HepG2 (cell line): Measurements from ENCODE around the gene NTN3. TPM values are rescaled to one million over a fixed set of nuclear protein-coding genes. Genes with fewer than 3 reads are reported as not detected.

Experiments used
- ATAC-seq: fragments of 200-7000 bp; cut with Tn5 transposase; 3 replicates; pipeline ENCODE4 v1.9.1; 2020; ENCODE audit warnings: mild to moderate bottlenecking, moderate library complexity
- BruUV-seq: library from RNA; stranded (reverse); fragments of 400-500 nt; replicated peaks from 2 replicates; lab custom pipeline; 2021; lab: Mats Ljungman, UMichigan
- CTCF ChIA-PET: fragments of 300-600 bp; formaldehyde crosslinking; extraction: SDS; loops from one replicate; lab custom pipeline; 2021; ENCODE audit warnings: low total read pairs, inconsistent platforms, low intra/inter-chr PET ratio; lab: Yijun Ruan, JAX
- POLR2A ChIA-PET: fragments of 350-600 bp; sonication (Branson Sonifier 250); formaldehyde crosslinking; loops from one replicate; lab custom pipeline; 2020; ENCODE audit warnings: antibody characterized with exemption, inconsistent platforms; lab: Yijun Ruan, JAX
- DNase-seq: peaks from one replicate; pipeline ENCODE4 v3.0.0-alpha.2; 2015; ENCODE audit warnings: low spot score
- FAIRE-seq: peaks from 3 replicates; lab custom pipeline; 2011; peaks lifted over from hg19 to GRCh38; lab: Jason Lieb, UNC
- H2AFZ ChIP-seq: one replicate; pipeline ENCODE4 v1.6.1; 2011; ENCODE audit warnings: low read length, inconsistent platforms
- H3K27ac ChIP-seq: fragments of 300-600 bp; 3 replicates; pipeline ENCODE4 v1.8.0; 2011; ENCODE audit warnings: mixed run types, mild to moderate bottlenecking, mixed read lengths, low read length, inconsistent platforms; ENCODE audit not compliant: insufficient read depth; ENCODE audit errors: extremely low read length
- H3K27me3 ChIP-seq, 2 experiments: fragments of 200-600 bp in 1 of 2; 2 replicates in 1 of 2; 3 replicates in 1 of 2; pipeline versions ENCODE4 v1.6.0 to v1.8.0; 2011; ENCODE audit warnings: low read length in 2 of 2, mild to moderate bottlenecking in 2 of 2, moderate library complexity in 2 of 2, inconsistent platforms in 1 of 2; ENCODE audit not compliant: insufficient read depth in 2 of 2, control insufficient read depth in 1 of 2
- H3K36me3 ChIP-seq, 2 experiments: fragments of 200-600 bp in 1 of 2; replicated peaks in 1 of 2; 2 replicates in 1 of 2; 3 replicates in 1 of 2; pipeline versions ENCODE4 v1.5.1 to v1.8.0; 2011; ENCODE audit warnings: low read length in 2 of 2, inconsistent platforms in 1 of 2; ENCODE audit not compliant: insufficient read depth in 2 of 2, control insufficient read depth in 1 of 2
- H3K4me1 ChIP-seq: 2 replicates; pipeline ENCODE4 v1.5.1; 2012; ENCODE audit warnings: low read length, inconsistent platforms; ENCODE audit not compliant: insufficient read depth
- H3K4me2 ChIP-seq: 2 replicates; pipeline ENCODE4 v1.6.0; 2011; ENCODE audit warnings: low read depth, low read length, inconsistent platforms
- H3K4me3 ChIP-seq, 3 experiments: fragments of 200-600 bp in 1 of 3; sonication (generic), shearing (Covaris generic) in 1 of 3; replicated peaks in 1 of 3; 2 replicates each; pipeline ENCODE4 v1.5.1; 2011 to 2016; ENCODE audit warnings: low read length in 3 of 3, inconsistent platforms in 2 of 3, low read depth in 2 of 3, mild to moderate bottlenecking in 2 of 3, control low read depth in 1 of 3, mixed read lengths in 1 of 3; ENCODE audit not compliant: insufficient read depth in 1 of 3
- H3K79me2 ChIP-seq: one replicate; pipeline ENCODE4 v1.6.1; 2011; ENCODE audit warnings: low read length, inconsistent platforms; ENCODE audit not compliant: insufficient read depth
- H3K9ac ChIP-seq: 2 replicates; pipeline ENCODE4 v1.6.0; 2011; ENCODE audit warnings: mild to moderate bottlenecking, low read depth, low read length, inconsistent platforms; ENCODE audit not compliant: insufficient read depth
- H3K9me3 ChIP-seq: 2 replicates; pipeline ENCODE4 v1.5.1; 2012; ENCODE audit warnings: mild to moderate bottlenecking, low read length
- H4K20me1 ChIP-seq: 2 replicates; pipeline ENCODE4 v1.6.0; 2011; ENCODE audit warnings: inconsistent platforms, mild to moderate bottlenecking, low read length, moderate library complexity; ENCODE audit not compliant: insufficient read depth
- ATF1 ChIP-seq: IDR thresholded peaks from 2 replicates; pipeline ENCODE4 v1.6.1; 2016; ENCODE audit warnings: mild to moderate bottlenecking, control low read depth
- DMAP1 ChIP-seq: IDR thresholded peaks from 2 replicates; pipeline ENCODE4 v1.6.1; 2016
- DNMT1 ChIP-seq: sonication (generic); formaldehyde crosslinking; IDR thresholded peaks from 2 replicates; pipeline ENCODE4 v1.5.1; 2020; ENCODE audit warnings: mild to moderate bottlenecking, missing genetic modification reagents
- DPF2 ChIP-seq: sonication (generic); formaldehyde crosslinking; IDR thresholded peaks from 2 replicates; pipeline ENCODE4 v1.4.0; 2020; ENCODE audit warnings: mild to moderate bottlenecking, low read depth, missing genetic modification reagents, borderline replicate concordance
- EEA1 ChIP-seq: sonication (generic); formaldehyde crosslinking; IDR thresholded peaks from 2 replicates; pipeline ENCODE4 v1.5.1; 2020; ENCODE audit warnings: mild to moderate bottlenecking, missing genetic modification reagents, borderline replicate concordance
- MATR3 ChIP-seq: sonication (generic); formaldehyde crosslinking; IDR thresholded peaks from 2 replicates; pipeline ENCODE4 v1.4.0; 2020; ENCODE audit warnings: missing genetic modification reagents
- SOX13 ChIP-seq, 3 experiments: fragments of 450-650 bp in 1 of 3; sonication (generic) in 1 of 3; formaldehyde crosslinking in 1 of 3; IDR thresholded peaks in 2 of 3; conservative IDR thresholded peaks in 1 of 3; 2 replicates each; pipeline versions ENCODE4 v1.5.0 to v1.6.1; 2016 to 2020; ENCODE audit warnings: antibody characterized with exemption in 1 of 3, mild to moderate bottlenecking in 1 of 3, missing compliant biosample characterization in 1 of 3, missing genetic modification reagents in 1 of 3, moderate library complexity in 1 of 3
- ZNF367 ChIP-seq: sonication (generic); formaldehyde crosslinking; IDR thresholded peaks from 2 replicates; pipeline ENCODE4 v1.4.0; 2020; ENCODE audit warnings: missing genetic modification reagents, borderline replicate concordance
- ZNF703 ChIP-seq: sonication (generic); formaldehyde crosslinking; IDR thresholded peaks from 2 replicates; pipeline ENCODE4 v1.5.1; 2020; ENCODE audit warnings: missing genetic modification reagents, mild to moderate bottlenecking, moderate library complexity, borderline replicate concordance
- WGBS: methylation state at CpG from one replicate; pipeline ENCODE4 v1.1.6; 2017; ENCODE audit warnings: low lambda C conversion rate; 5-methylcytosine and 5-hydroxymethylcytosine counted together
- in situ Hi-C: cut with HindIII; loops from 2 replicates; pipeline ENCODE4 v1.10.0; 2017; ENCODE audit warnings: low pct_unique_long_range_greater_than_20kb; ENCODE audit not compliant: extremely low pct_ligation_motif_present
- intact Hi-C: fragments of 100-400 bp; cut with micrococcal nuclease; formaldehyde crosslinking; loops from one replicate; pipeline ENCODE4 v1.10.0; 2022; ENCODE audit not compliant: unreplicated experiment
- polyA plus RNA-seq, 8 experiments: library from polyadenylated mRNA; depleted of rRNA in 3 of 8; stranded (reverse) in 7 of 8; unstranded in 1 of 8; fragments of >200 nt; fragmentation: Illumina TruSeq in 4 of 8; extraction: Trizol in 4 of 8; gene quantifications; 2 replicates each; pipeline versions ENCODE4 v1.2.1 to v1.2.3, GENCODE V29; 2011 to 2016; ENCODE audit warnings: low read depth in 4 of 8, missing spikeins in 1 of 8, mixed read lengths in 1 of 8; ENCODE audit not compliant: insufficient read depth in 1 of 8
- total RNA-seq, 5 experiments: library from RNA; depleted of rRNA; stranded (reverse); fragments of >200 nt; fragmentation: Illumina TruSeq; extraction: Trizol; gene quantifications; 2 replicates each; pipeline ENCODE4 v1.2.3, GENCODE V29; 2016; ENCODE audit warnings: low read depth in 1 of 5
- TF ChIP-seq, protein P1 (sequence below): sonication (generic); formaldehyde crosslinking; IDR thresholded peaks from 2 replicates; pipeline ENCODE4 v1.8.1; 2023; ENCODE audit warnings: mild to moderate bottlenecking, moderate library complexity, missing genetic modification reagents
- TF ChIP-seq, protein P2 (sequence below), 2 experiments: fragments of 450-650 bp in 1 of 2; sonication (generic) in 1 of 2; formaldehyde crosslinking in 1 of 2; IDR thresholded peaks; 2 replicates each; pipeline versions ENCODE4 v1.6.1 to v1.8.0; 2016 to 2022; ENCODE audit warnings: antibody characterized with exemption in 1 of 2, mild to moderate bottlenecking in 1 of 2, missing genetic modification reagents in 1 of 2

Gene NTN3
- total and polyA plus RNA-seq, 2 of the 13 experiments (the other 11 are each of a cell fraction or from before 2014, with no cell fraction given) = 0.09 to 0.20 TPM

DNA sequence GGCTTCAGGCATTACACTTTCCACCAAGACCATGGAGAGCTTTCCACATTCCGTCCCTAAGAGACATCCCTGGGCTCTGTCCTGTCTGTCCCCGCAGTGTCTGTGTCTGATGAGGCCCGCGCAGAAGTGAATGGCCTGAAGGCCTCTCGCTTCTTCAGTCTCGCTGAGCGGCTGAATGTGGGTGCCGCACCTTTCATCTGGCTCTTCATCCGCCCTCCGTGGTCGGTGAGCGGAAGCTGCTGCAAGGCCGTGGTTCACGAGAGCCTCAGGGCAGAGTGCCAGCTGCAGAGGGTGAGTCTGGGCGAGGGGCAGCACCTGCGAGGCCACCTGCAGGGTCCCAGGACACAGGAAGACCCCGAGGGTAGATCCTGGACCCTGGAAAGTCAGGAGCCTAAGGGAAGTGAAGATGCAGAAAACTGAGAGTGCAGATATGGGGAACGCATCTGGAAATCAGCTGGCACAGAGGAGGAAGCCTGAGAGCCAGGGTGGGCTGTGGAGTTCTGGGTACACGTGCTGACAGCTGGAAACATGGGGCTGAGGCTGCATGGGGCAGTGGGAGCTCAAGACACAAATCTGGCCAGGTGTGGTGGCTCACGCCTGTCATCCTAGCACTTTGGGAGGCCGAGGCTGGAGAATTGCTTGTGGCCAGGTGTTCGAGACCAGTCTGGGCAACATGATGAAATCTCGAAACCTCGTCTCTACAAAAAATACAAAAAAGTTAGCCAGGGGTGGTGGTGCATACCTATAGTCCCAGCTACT, 33.9 kb upstream of the NTN3 start:
- ATAC-seq = no peak
- Histone ChIP-seq H3K4me3 (no peak overlapping the region), H3K9me3 (no peaks in the 10 kb centered on the region), H2AFZ (no peak overlapping the region), H3K4me1 (no peaks in the 10 kb centered on the region), H3K4me2 (no peak overlapping the region), H3K9ac (no peak overlapping the region)
- intact Hi-C loops (no loop called here), in situ Hi-C loops (no loop called here)
- POLR2A ChIA-PET = no interaction called here
- WGBS = 97% methylated on average over 24 of the region's 24 CpGs
- TF ChIP-seq, protein P1, sequence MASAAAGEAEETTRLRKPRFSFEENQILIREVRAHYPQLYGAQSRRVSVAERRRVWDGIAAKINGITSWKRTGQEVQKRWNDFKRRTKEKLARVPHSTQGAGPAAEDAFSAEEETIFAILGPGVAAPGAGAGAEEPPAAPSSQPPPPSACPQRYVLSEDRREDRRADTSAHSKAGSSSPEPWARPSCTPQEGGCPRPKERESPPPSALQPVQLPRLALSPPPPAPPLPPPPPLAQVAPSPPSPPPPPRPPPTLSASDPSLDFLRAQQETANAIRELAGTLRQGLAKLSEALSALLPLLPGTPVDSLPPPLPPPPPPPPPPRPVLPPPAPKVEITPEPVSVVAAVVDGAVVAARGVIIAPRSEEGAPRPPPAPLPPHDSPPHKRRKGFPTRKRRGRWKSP (CRISPR knock-in tag) = no peak
- no peak for TF ChIP-seq ATF1 (CRISPR knock-in tag)
- no peak for TF ChIP-seq ZNF703 (CRISPR knock-in tag)
- TF ChIP-seq DMAP1 (CRISPR knock-in tag) = no peak
- no peak for TF ChIP-seq DPF2
- no peak for TF ChIP-seq SOX13 (IDR thresholded peaks at IDR 0.05)
- TF ChIP-seq SOX13 (CRISPR knock-in tag; conservative IDR thresholded peaks at IDR 0.05 in 1 of 2, IDR thresholded peaks at IDR 0.05 in 1 of 2) = no peak
- TF ChIP-seq EEA1 (CRISPR knock-in tag) = no peak
- TF ChIP-seq, protein P2, sequence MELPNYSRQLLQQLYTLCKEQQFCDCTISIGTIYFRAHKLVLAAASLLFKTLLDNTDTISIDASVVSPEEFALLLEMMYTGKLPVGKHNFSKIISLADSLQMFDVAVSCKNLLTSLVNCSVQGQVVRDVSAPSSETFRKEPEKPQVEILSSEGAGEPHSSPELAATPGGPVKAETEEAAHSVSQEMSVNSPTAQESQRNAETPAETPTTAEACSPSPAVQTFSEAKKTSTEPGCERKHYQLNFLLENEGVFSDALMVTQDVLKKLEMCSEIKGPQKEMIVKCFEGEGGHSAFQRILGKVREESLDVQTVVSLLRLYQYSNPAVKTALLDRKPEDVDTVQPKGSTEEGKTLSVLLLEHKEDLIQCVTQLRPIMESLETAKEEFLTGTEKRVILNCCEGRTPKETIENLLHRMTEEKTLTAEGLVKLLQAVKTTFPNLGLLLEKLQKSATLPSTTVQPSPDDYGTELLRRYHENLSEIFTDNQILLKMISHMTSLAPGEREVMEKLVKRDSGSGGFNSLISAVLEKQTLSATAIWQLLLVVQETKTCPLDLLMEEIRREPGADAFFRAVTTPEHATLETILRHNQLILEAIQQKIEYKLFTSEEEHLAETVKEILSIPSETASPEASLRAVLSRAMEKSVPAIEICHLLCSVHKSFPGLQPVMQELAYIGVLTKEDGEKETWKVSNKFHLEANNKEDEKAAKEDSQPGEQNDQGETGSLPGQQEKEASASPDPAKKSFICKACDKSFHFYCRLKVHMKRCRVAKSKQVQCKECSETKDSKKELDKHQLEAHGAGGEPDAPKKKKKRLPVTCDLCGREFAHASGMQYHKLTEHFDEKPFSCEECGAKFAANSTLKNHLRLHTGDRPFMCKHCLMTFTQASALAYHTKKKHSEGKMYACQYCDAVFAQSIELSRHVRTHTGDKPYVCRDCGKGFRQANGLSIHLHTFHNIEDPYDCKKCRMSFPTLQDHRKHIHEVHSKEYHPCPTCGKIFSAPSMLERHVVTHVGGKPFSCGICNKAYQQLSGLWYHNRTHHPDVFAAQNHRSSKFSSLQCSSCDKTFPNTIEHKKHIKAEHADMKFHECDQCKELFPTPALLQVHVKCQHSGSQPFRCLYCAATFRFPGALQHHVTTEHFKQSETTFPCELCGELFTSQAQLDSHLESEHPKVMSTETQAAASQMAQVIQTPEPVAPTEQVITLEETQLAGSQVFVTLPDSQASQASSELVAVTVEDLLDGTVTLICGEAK (IDR thresholded peaks at IDR 0.05) = no peak
- TF ChIP-seq, protein P2 (CRISPR knock-in tag; IDR thresholded peaks at IDR 0.05) = no peak
- TF ChIP-seq DNMT1 = no peak
- no peak for TF ChIP-seq ZNF367 (CRISPR knock-in tag)
- TF ChIP-seq MATR3 (CRISPR knock-in tag) = no peak
- TF ChIP-seq, all 625 proteins: peak for 0
- DNase-seq (no peak), FAIRE-seq (no peak)
- no peaks in the 10 kb centered on the region for H3K79me2 ChIP-seq
- no peaks in the 10 kb centered on the region for H4K20me1 ChIP-seq
- peaks cover 37 to 56% of the 10 kb centered on the region in 2 experiments for H3K36me3 ChIP-seq
- CTCF ChIA-PET = no interaction called here
- no TSS peak for BruUV-seq
- H3K27ac ChIP-seq = no peak overlapping the region
- no peaks in the 10 kb centered on the region for H3K27me3 ChIP-seq
